Uterus (tissue), 4 donors: ENCODE measurements around the gene SGO1. TPM values are rescaled to one million over a fixed set of nuclear protein-coding genes. Genes with fewer than 3 reads are reported as not detected.
"Not testable (repeated sequence)": the region's sequence is repeated elsewhere in the genome, so short reads cannot be mapped to it uniquely, and the experiment has no call there.

ENCODE experiments used
- DNase-seq, 2 donors: peaks; one replicate each; pipeline ENCODE4 v3.0.0-alpha.2; 2019 to 2020
- H3K27ac ChIP-seq, 2 donors: fragments of 200-600 bp; sonication (generic); 1 replicate in 1 of 2; 2 replicates in 1 of 2; pipeline ENCODE4 v1.5.1; 2016 to 2018
- H3K27me3 ChIP-seq, 2 donors: fragments of 200-600 bp; sonication (generic); one replicate each; pipeline ENCODE4 v1.5.1; 2018 to 2019; ENCODE audit warnings: control low read depth in 1 of 2
- H3K36me3 ChIP-seq, 2 donors: fragments of 200-600 bp; sonication (generic); one replicate each; pipeline ENCODE4 v1.5.1; 2019; ENCODE audit warnings: control low read depth in 1 of 2
- H3K4me1 ChIP-seq, 2 donors: fragments of 200-600 bp; sonication (generic); one replicate each; pipeline ENCODE4 v1.5.1; 2018 to 2019; ENCODE audit warnings: control low read depth in 1 of 2
- H3K4me3 ChIP-seq, 2 donors: fragments of 200-600 bp; sonication (generic); 1 replicate in 1 of 2; 2 replicates in 1 of 2; pipeline ENCODE4 v1.5.1; 2018 to 2019; ENCODE audit warnings: mild to moderate bottlenecking in 1 of 2
- H3K9me3 ChIP-seq, 2 donors: fragments of 200-600 bp; sonication (generic); one replicate each; pipeline ENCODE4 v1.5.1; 2019; ENCODE audit warnings: control low read depth in 1 of 2
- CTCF ChIP-seq, 4 experiments: fragments of 200-600 bp in 2 of 4; fragments of 450-650 bp in 2 of 4; sonication (generic) in 2 of 4; IDR thresholded peaks; one replicate each; pipeline ENCODE4 v1.5.1; 2016 to 2019; ENCODE audit warnings: antibody characterized with exemption in 4 of 4, mild to moderate bottlenecking in 2 of 4, moderate library complexity in 1 of 4
- POLR2A ChIP-seq, 2 donors: fragments of 450-650 bp; IDR thresholded peaks; one replicate each; pipeline ENCODE4 v1.6.1; 2016; ENCODE audit warnings: antibody characterized with exemption in 2 of 2, mild to moderate bottlenecking in 1 of 2, moderate library complexity in 1 of 2
- intact Hi-C: fragments of 100-400 bp; cut with DNase I; formaldehyde crosslinking; loops from one replicate; pipeline ENCODE4 v1.15.1; 2023; ENCODE audit warnings: low total_unique reads
- total RNA-seq, 4 donors: library from RNA; depleted of rRNA in 3 of 4; stranded (reverse); fragments of >200 nt in 3 of 4; gene quantifications; one replicate each; pipeline versions ENCODE4 v1.1.0 to v1.2.4, GENCODE V29; 2014 to 2023
- donor health status: DM: yes; HTN: yes; CAD: no.

SGO1 gene
- total RNA-seq, 4 donors from 2014 or later = 7.2 TPM; not detected in 3

DNA sequence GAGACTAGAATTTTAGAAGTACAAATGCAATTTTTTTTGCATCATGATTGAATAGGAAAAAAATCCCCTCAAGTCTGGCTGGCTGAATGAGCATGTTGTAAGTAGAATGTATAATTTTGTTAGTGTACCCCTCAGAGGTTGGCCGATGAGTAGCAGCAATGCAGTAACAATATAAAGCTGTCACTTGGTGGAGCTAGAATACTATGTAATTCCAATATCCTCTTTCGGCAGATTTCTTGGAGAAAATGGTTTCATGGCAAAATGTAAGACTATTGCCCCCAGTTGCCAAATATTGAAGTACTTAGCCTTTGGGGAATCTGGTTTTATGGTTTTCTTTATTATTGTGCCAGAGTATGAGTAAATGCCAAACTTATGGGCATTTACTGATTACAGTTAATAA lies 39.8 kb upstream of the SGO1 start:
- H3K36me3 ChIP-seq = no peaks in the 10 kb centered on the region
- no peaks in the 10 kb centered on the region for H3K27me3 ChIP-seq
- no peak overlapping the region for H3K27ac ChIP-seq
- TF ChIP-seq POLR2A (IDR thresholded peaks at IDR 0.05) (no peak), CTCF (IDR thresholded peaks at IDR 0.05) (peak in 3 of 4 experiments; percentile 24 to 40 (median 27))
- intact Hi-C loops = no loop called here
- H3K9me3 ChIP-seq = no peaks in the 10 kb centered on the region
- DNase-seq = no peak
- no peak overlapping the region for H3K4me3 ChIP-seq
- H3K4me1 ChIP-seq = no peaks in the 10 kb centered on the region

- H3K27me3 ChIP-seq = no peaks in the 10 kb centered on the region
- H3K4me1 ChIP-seq = no peaks in the 10 kb centered on the region
- H3K4me3 ChIP-seq = no peak overlapping the region
- no peak overlapping the region for H3K27ac ChIP-seq
- no peak for DNase-seq
- H3K36me3 ChIP-seq = no peaks in the 10 kb centered on the region
- H3K9me3 ChIP-seq = no peaks in the 10 kb centered on the region
- TF ChIP-seq CTCF (IDR thresholded peaks at IDR 0.05) (no peak), POLR2A (IDR thresholded peaks at IDR 0.05) (no peak)
- intact Hi-C loops = no loop called here
Measured at GRCh38 chr3:20222274-20222673, 36.3 kb upstream of the SGO1 start.

DNA sequence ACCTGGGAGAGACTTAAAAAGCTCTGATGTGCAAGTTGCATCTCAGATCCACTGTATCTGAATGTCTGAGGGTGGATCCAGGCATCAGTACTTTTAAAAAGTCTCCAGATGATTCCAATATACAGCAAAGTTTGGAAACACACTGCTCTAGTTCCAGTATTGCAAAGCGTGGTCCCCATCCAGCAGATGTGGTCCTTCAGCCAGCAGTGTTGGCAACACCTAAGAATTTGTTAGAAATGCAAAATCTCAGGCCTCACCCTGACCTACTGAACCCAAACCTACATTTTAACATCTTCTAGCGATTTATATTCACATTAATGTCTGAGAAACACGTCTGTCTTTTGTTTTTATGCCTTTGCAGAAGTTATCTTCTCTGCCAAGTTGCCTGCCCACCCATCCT lies 32.2 kb upstream of the SGO1 start:
- DNase-seq = no peak
- Histone ChIP-seq H3K4me3 (no peak overlapping the region), H3K27ac (no peak overlapping the region), H3K36me3 (no peaks in the 10 kb centered on the region), H3K9me3 (no peaks in the 10 kb centered on the region), H3K27me3 (no peaks in the 10 kb centered on the region), H3K4me1 (no peaks in the 10 kb centered on the region)
- intact Hi-C loops = no loop called here
- no peak for TF ChIP-seq CTCF (IDR thresholded peaks at IDR 0.05)
- no peak for TF ChIP-seq POLR2A (IDR thresholded peaks at IDR 0.05)

GRCh38 chr3:20215636-20216035 lies 29.6 kb upstream of the SGO1 start:
- Histone ChIP-seq H3K4me3 (no peak overlapping the region), H3K27ac (no peak overlapping the region), H3K27me3 (no peaks in the 10 kb centered on the region), H3K9me3 (no peaks in the 10 kb centered on the region), H3K36me3 (no peaks in the 10 kb centered on the region), H3K4me1 (no peaks in the 10 kb centered on the region)
- DNase-seq = no peak
- intact Hi-C loops = no loop called here
- TF ChIP-seq CTCF (IDR thresholded peaks at IDR 0.05) (no peak), POLR2A (IDR thresholded peaks at IDR 0.05) (no peak)

- H3K27ac ChIP-seq, H3K4me1 ChIP-seq, intact Hi-C loops, H3K27me3 ChIP-seq, H3K9me3 ChIP-seq, H3K36me3 ChIP-seq, DNase-seq, H3K4me3 ChIP-seq: not testable (repeated sequence)
Measured at GRCh38 chr3:20213491-20213890, 27.5 kb upstream of the SGO1 start.

GRCh38 chr3:20207945-20208344 lies 21.9 kb upstream of the SGO1 start:
- H3K9me3 ChIP-seq, H3K4me1 ChIP-seq, intact Hi-C loops, H3K27ac ChIP-seq, DNase-seq, H3K4me3 ChIP-seq, H3K27me3 ChIP-seq, H3K36me3 ChIP-seq: not testable (repeated sequence)

DNA sequence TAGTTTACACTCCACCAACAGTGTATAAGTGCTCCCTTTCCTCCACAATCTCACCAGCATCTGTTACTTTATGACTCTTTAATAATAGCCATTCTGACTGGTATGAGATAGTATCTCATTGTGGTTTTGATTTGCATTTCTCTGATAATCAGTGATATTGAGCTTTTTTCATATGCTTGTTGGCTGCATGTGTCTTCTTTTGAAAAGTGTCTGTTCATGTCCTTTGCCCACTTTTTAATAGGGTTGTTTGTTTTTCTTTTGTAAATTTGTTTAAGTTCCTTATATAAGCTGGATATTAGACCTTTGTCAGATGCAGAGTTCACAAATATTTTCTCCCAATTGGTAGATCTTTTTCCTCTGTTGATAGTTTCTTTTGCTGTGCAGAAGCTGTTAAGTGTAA lies 19.9 kb upstream of the SGO1 start:
- H3K9me3 ChIP-seq, H3K27me3 ChIP-seq, H3K27ac ChIP-seq, DNase-seq, H3K36me3 ChIP-seq, H3K4me1 ChIP-seq, intact Hi-C loops, H3K4me3 ChIP-seq: not testable (repeated sequence)
